WTC11 (cell line): ENCODE data around the gene VAC14. TPM values are rescaled to one million over a fixed set of nuclear protein-coding genes. Genes with fewer than 3 reads are reported as not detected.

Experiments used
- ATAC-seq: fragments of 200-7000 bp; cut with Tn5 transposase; 2 replicates; pipeline ENCODE4 v1.10.0; 2021; ENCODE audit warnings: mild to moderate bottlenecking, moderate library complexity
- CTCF ChIA-PET: fragments of 300-600 bp; sonication (Branson Sonifier 250); formaldehyde crosslinking; loops from one replicate; lab custom pipeline; 2021; ENCODE audit warnings: antibody characterized with exemption; lab: Charles Lee
- POLR2A ChIA-PET: fragments of 350-600 bp; sonication (Branson Sonifier 250); formaldehyde crosslinking; loops from one replicate; lab custom pipeline; 2021; ENCODE audit warnings: antibody characterized with exemption; lab: Charles Lee
- DNase-seq: peaks from one replicate; pipeline ENCODE4 v3.0.0; 2021; ENCODE audit warnings: low spot score
- H3K27ac Mint-ChIP-seq: 2 replicates; pipeline ENCODE4 v1.8.0; 2021; ENCODE audit warnings: mixed read lengths
- H3K27me3 Mint-ChIP-seq: 2 replicates; pipeline ENCODE4 v1.8.0; 2021; ENCODE audit warnings: low read depth, mild to moderate bottlenecking, moderate library complexity, mixed read lengths
- H3K36me3 Mint-ChIP-seq: 2 replicates; pipeline ENCODE4 v1.8.0; 2021; ENCODE audit warnings: mixed read lengths
- H3K4me1 Mint-ChIP-seq: 2 replicates; pipeline ENCODE4 v1.8.0; 2022; ENCODE audit warnings: mixed read lengths
- H3K4me3 Mint-ChIP-seq: 2 replicates; pipeline ENCODE4 v1.8.0; 2021; ENCODE audit warnings: mild to moderate bottlenecking, moderate library complexity, mixed read lengths
- H3K9me3 Mint-ChIP-seq: 2 replicates; pipeline ENCODE4 v1.8.0; 2021; ENCODE audit warnings: mixed read lengths
- AFF4 ChIP-seq: sonication (generic); formaldehyde crosslinking; IDR thresholded peaks from 2 replicates; pipeline ENCODE4 v1.8.1; 2023; ENCODE audit warnings: mild to moderate bottlenecking, missing genetic modification reagents, borderline replicate concordance
- CREM ChIP-seq: sonication (generic); formaldehyde crosslinking; IDR thresholded peaks from 2 replicates; pipeline ENCODE4 v1.8.1; 2022; ENCODE audit warnings: mild to moderate bottlenecking, missing genetic modification reagents, moderate library complexity
- ETV6 ChIP-seq: sonication (generic); formaldehyde crosslinking; IDR thresholded peaks from 2 replicates; pipeline ENCODE4 v1.8.1; 2022; ENCODE audit warnings: mild to moderate bottlenecking, missing genetic modification reagents
- FOXJ3 ChIP-seq: sonication (generic); formaldehyde crosslinking; IDR thresholded peaks from 2 replicates; pipeline ENCODE4 v1.9.0; 2021; ENCODE audit warnings: missing genetic modification reagents, mild to moderate bottlenecking, borderline replicate concordance
- PRDM15 ChIP-seq: sonication (generic); formaldehyde crosslinking; IDR thresholded peaks from 2 replicates; pipeline ENCODE4 v1.8.0; 2022; ENCODE audit warnings: missing genetic modification reagents
- STAT6 ChIP-seq: sonication (generic); formaldehyde crosslinking; conservative IDR thresholded peaks from 2 replicates; pipeline ENCODE4 v1.8.1; 2023; ENCODE audit warnings: mild to moderate bottlenecking, low read depth, missing genetic modification reagents, moderate library complexity
- TEAD1 ChIP-seq: sonication (generic); formaldehyde crosslinking; IDR thresholded peaks from 2 replicates; pipeline ENCODE4 v1.8.0; 2022; ENCODE audit warnings: mild to moderate bottlenecking, missing genetic modification reagents
- ZMAT4 ChIP-seq: fragments of 250-450 bp; sonication (Bioruptor Pico); IDR thresholded peaks from 2 replicates; pipeline ENCODE4 v1.9.0; 2021; ENCODE audit warnings: mild to moderate bottlenecking
- ZNF281 ChIP-seq: sonication (generic); formaldehyde crosslinking; IDR thresholded peaks from 2 replicates; pipeline ENCODE4 v1.8.0; 2023; ENCODE audit warnings: mild to moderate bottlenecking, missing genetic modification reagents
- ZSCAN18 ChIP-seq: fragments of 250-450 bp; sonication (Bioruptor Pico); IDR thresholded peaks from 2 replicates; pipeline ENCODE4 v2.1.2; 2022; ENCODE audit warnings: mild to moderate bottlenecking, moderate library complexity
- total RNA-seq: library from RNA; stranded (reverse); gene quantifications from 3 replicates; pipeline ENCODE4 v1.2.3, GENCODE V29; 2021

VAC14 gene
- total RNA-seq, 1 experiment from 2014 or later = 60.1 TPM

GRCh38 chr16:70670175-70670574 is 130.8 kb downstream of the VAC14 start (continued):
- TF ChIP-seq AFF4 (CRISPR knock-in tag) = no peak

- Mint-ChIP-seq H3K9me3 (peaks cover 17% of the 10 kb centered on the region), H3K27ac (peak overlapping the region; percentile 45; the same call in 1 of the 2 replicates), H3K27me3 (no peaks in the 10 kb centered on the region), H3K4me3 (no peak overlapping the region), H3K36me3 (peaks cover 43% of the 10 kb centered on the region), H3K4me1 (peaks cover 7% of the 10 kb centered on the region)
- ATAC-seq (no peak), DNase-seq (no peak)
- ChIA-PET CTCF (interaction anchor here (1.2 kb wide), 1 partner anchor 12 kb away, joined by 4 read pairs; no protein-coding TSS in a partner anchor), POLR2A (no interaction called here)
- TF ChIP-seq TEAD1 (CRISPR knock-in tag) = no peak
- no peak for TF ChIP-seq ETV6
- no peak for TF ChIP-seq ZSCAN18 (CRISPR knock-in tag)
- no peak for TF ChIP-seq ZNF281 (CRISPR knock-in tag)
- TF ChIP-seq AFF4 (CRISPR knock-in tag) = no peak
- no peak for TF ChIP-seq ZMAT4
- no peak for TF ChIP-seq PRDM15
- TF ChIP-seq STAT6 (CRISPR knock-in tag) = no peak
- TF ChIP-seq FOXJ3 (CRISPR knock-in tag) = no peak
- TF ChIP-seq CREM (CRISPR knock-in tag) = no peak
These were observed 134.9 kb downstream of the VAC14 start for GRCh38 chr16:70665806-70666735.
